Pancreas (tissue), 10 donors: ENCODE results near the gene TRERF1. TPM values are rescaled to one million over a fixed set of nuclear protein-coding genes. Genes with fewer than 3 reads are reported as not detected.

Experiments
- ATAC-seq, 4 donors: fragments of 200-7000 bp; cut with Tn5 transposase; one replicate each; pipeline versions ENCODE4 v1.8.0 to v1.9.1; 2020; ENCODE audit warnings: mild to moderate bottlenecking in 4 of 4, moderate library complexity in 4 of 4
- DNase-seq, 6 donors: peaks; one replicate each; pipeline ENCODE4 v3.0.0-alpha.2; 2020
- FAIRE-seq: peaks from 2 replicates; lab custom pipeline; 2012; peaks lifted over from hg19 to GRCh38; lab: Jason Lieb, UNC
- H3K27ac ChIP-seq, 4 donors: fragments of 200-600 bp; sonication (generic); 1 replicate in 3 of 4; 2 replicates in 1 of 4; pipeline versions ENCODE4 v1.5.0 to v1.8.0; 2020
- H3K27me3 ChIP-seq, 4 donors: fragments of 200-600 bp; one replicate each; pipeline ENCODE4 v1.8.0; 2021
- H3K36me3 ChIP-seq, 3 donors: fragments of 200-600 bp; sonication (generic) in 1 of 3; one replicate each; pipeline versions ENCODE4 v1.5.0 to v1.8.0; 2020 to 2021
- H3K4me1 ChIP-seq, 3 donors: fragments of 200-600 bp; one replicate each; pipeline ENCODE4 v1.8.0; 2021
- H3K4me3 ChIP-seq, 4 donors: fragments of 200-600 bp; sonication (generic) in 2 of 4; one replicate each; pipeline versions ENCODE4 v1.5.0 to v1.8.0; 2020 to 2021
- H3K9me3 ChIP-seq, 4 donors: fragments of 200-600 bp; one replicate each; pipeline ENCODE4 v1.8.0; 2021
- WGBS, 2 donors: extraction: QIAGEN DNeasy Blood & Tissue Kit; methylation state at CpG; one replicate each; pipeline ENCODE4 v1.1.7; 2013; 5-methylcytosine and 5-hydroxymethylcytosine counted together
- intact Hi-C, 3 donors: fragments of 100-400 bp; cut with DNase I; formaldehyde crosslinking; loops; one replicate each; pipeline versions ENCODE4 v1.11.1 to v1.14.2; 2022
- polyA plus RNA-seq, 2 donors: library from polyadenylated mRNA; stranded (reverse); fragments of 200-250 nt; gene quantifications; one replicate each; pipeline ENCODE4 v1.2.3, GENCODE V29; 2013
- total RNA-seq, 6 donors: library from RNA; stranded (reverse); fragmentation: NEBNext Ultra II Directional in 4 of 6; extraction: Animal tissue kit (Norgen Biotek cat#: 25700) in 4 of 6; gene quantifications; one replicate each; pipeline versions ENCODE4 v1.2.1 to v1.2.4, GENCODE V29; 2021 to 2023
- TF ChIP-seq, protein P1 (sequence below), 4 donors: fragments of 200-600 bp; sonication (generic) in 3 of 4; IDR thresholded peaks; one replicate each; pipeline versions ENCODE4 v1.5.0 to v1.8.0; 2021; ENCODE audit warnings: antibody characterized with exemption in 4 of 4
- donor health status: healthy with polysubstance abuse.
- donor health status: DM: no; HTN: no; CAD: no; lungs with moderate emphysema.
- donor health status: DM: no; HTN: no; CAD: no.
- donor health status: control.
- donor health status: control.
- donor health status: Bipolar disorder and iron deficiency.
- donor health status: DM: yes; HTN: yes; CAD: no.
- donor health status: DM: no; HTN: no; CAD: no.
- donor health status: DM: no; HTN: no; CAD: no.
- donor health status: DM: yes; HTN: yes; CAD: no.

The TRERF1 gene
- total and polyA plus RNA-seq, 8 donors, result 0.94 to 2.5 (median 1.5) TPM

DNA sequence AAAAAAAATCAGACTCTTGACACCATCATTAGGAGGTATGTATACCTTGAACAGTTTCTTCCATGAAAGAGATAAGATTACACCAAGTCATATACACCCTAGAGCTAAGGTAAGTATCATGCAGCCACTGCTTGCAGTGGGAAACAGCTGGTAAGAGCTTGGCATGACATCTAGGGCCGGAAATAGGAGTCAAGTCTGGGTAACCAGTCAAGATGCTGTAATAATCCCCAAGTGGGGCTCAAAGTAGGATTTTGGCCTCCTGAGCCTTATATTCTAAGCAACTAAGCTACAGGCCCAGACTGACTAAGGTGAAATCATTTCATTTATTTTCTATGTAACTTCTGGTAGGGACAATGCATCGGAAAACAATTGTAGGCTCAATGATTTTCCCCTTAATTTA, 23.9 kb downstream of the TRERF1 start:
- peaks cover 0 to 12% (median 0%) of the 10 kb centered on the region in 3 donors for H3K4me1 ChIP-seq
- TF ChIP-seq, protein P1, sequence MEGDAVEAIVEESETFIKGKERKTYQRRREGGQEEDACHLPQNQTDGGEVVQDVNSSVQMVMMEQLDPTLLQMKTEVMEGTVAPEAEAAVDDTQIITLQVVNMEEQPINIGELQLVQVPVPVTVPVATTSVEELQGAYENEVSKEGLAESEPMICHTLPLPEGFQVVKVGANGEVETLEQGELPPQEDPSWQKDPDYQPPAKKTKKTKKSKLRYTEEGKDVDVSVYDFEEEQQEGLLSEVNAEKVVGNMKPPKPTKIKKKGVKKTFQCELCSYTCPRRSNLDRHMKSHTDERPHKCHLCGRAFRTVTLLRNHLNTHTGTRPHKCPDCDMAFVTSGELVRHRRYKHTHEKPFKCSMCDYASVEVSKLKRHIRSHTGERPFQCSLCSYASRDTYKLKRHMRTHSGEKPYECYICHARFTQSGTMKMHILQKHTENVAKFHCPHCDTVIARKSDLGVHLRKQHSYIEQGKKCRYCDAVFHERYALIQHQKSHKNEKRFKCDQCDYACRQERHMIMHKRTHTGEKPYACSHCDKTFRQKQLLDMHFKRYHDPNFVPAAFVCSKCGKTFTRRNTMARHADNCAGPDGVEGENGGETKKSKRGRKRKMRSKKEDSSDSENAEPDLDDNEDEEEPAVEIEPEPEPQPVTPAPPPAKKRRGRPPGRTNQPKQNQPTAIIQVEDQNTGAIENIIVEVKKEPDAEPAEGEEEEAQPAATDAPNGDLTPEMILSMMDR (IDR thresholded peaks at IDR 0.05), result no peak
- 84 to 94% methylated on average over 2 of the region's 2 CpGs for WGBS, 2 donors
- no peak for DNase-seq
- no peak for ATAC-seq
- no peaks in the 10 kb centered on the region for H3K27me3 ChIP-seq
- no peak overlapping the region for H3K27ac ChIP-seq
- H3K9me3 ChIP-seq, result no peaks in the 10 kb centered on the region
- H3K36me3 ChIP-seq, result no peaks in the 10 kb centered on the region
- no peak overlapping the region for H3K4me3 ChIP-seq
- no peak for FAIRE-seq
- intact Hi-C loops, result no loop called here

DNA sequence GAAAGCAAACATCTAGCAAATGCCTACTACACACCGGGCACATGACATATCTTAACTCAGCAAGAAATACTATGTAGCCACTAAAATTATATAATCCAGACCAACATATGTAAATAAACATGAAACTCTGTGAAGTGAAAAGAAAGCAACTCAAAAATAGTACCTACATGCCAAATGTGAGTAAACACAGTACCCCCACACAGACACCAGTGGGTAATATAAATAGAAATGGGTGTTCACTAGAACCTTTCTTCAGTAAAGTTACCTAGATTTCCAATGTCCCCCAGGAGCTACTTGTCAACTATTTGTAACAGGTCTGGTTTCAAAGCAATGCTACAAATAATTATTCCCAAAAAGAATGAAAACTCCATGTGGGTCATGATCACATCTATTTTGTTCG, 25.5 kb downstream of the TRERF1 start:
- H3K4me3 ChIP-seq, result no peak overlapping the region
- peaks cover 0 to 12% (median 0%) of the 10 kb centered on the region in 3 donors for H3K4me1 ChIP-seq
- DNase-seq (no peak), ATAC-seq (no peak), FAIRE-seq (no peak)
- H3K27ac ChIP-seq, result no peak overlapping the region
- 86 to 88% methylated on average over 2 of the region's 2 CpGs for WGBS, 2 donors
- TF ChIP-seq, protein P1 (IDR thresholded peaks at IDR 0.05), result no peak
- H3K36me3 ChIP-seq, result no peaks in the 10 kb centered on the region
- no peaks in the 10 kb centered on the region for H3K9me3 ChIP-seq
- intact Hi-C loops, result no loop called here
- H3K27me3 ChIP-seq, result no peaks in the 10 kb centered on the region

DNA sequence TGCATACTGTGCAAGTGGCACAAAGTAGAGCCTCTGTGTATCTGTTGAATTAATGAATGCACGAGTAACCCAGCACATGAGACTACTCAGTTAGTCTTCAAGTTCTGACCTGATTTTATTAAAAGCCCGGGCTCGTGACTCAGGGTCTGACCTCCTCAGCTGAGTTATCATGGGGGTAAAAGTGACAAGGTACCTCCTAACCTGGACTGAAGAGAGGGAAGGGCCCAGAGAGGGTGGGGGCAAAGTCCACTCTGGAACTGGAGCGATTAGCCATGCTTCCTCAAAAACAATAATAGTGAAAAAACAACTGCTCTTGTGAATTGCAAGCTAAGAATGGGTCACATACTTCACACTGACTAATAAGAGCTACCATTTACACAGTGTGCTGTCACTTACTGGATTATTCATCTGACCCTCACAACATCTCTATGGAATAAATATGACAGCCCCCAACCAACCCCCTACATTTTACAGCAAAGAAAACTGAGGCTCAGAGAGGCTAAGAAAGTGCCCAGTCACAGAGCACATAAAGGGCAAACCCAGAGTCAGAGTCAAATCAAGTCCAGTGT, 26.7 kb downstream of the TRERF1 start:
- Histone ChIP-seq H3K9me3 (no peaks in the 10 kb centered on the region), H3K27ac (no peak overlapping the region), H3K27me3 (no peaks in the 10 kb centered on the region), H3K4me3 (no peak overlapping the region), H3K36me3 (no peaks in the 10 kb centered on the region), H3K4me1 (peaks cover 0 to 12% (median 0%) of the 10 kb centered on the region in 3 donors)
- ATAC-seq (peak in 1 of 4 donors; percentile 36), FAIRE-seq (no peak), DNase-seq (no peak)
- WGBS, 2 donors, result 52 to 58% methylated on average over 4 of the region's 4 CpGs
- TF ChIP-seq, protein P1 (IDR thresholded peaks at IDR 0.05), result no peak
- intact Hi-C loops, result no loop called here

DNA sequence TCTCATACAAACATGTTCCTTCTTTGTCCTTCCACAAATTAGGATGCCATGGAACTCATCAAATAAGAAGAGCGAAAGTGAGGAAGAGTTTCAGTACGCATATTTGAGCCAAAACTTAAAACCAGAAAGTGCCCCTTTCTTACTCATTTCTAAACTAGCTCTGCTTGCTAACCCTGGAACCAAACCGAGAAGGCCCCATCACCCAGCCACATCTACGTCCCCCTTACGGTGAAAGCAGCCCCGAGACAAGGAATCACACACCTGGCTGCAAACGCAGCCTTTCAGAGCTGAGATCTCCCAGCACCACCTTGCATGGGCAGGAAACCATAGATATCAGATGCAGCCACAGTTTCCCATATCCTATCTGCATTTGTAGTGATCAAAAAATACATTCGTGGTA, 28.5 kb downstream of the TRERF1 start:
- FAIRE-seq (no peak), DNase-seq (no peak), ATAC-seq (no peak)
- peaks cover 0 to 5% (median 0%) of the 10 kb centered on the region in 3 donors for H3K4me1 ChIP-seq
- no peaks in the 10 kb centered on the region for H3K27me3 ChIP-seq
- H3K36me3 ChIP-seq, result no peaks in the 10 kb centered on the region
- H3K27ac ChIP-seq, result no peak overlapping the region
- no peaks in the 10 kb centered on the region for H3K9me3 ChIP-seq
- 87 to 92% methylated on average over 8 of the region's 8 CpGs for WGBS, 2 donors
- TF ChIP-seq, protein P1 (IDR thresholded peaks at IDR 0.05), result no peak
- intact Hi-C loops, result no loop called here
- no peak overlapping the region for H3K4me3 ChIP-seq

DNA sequence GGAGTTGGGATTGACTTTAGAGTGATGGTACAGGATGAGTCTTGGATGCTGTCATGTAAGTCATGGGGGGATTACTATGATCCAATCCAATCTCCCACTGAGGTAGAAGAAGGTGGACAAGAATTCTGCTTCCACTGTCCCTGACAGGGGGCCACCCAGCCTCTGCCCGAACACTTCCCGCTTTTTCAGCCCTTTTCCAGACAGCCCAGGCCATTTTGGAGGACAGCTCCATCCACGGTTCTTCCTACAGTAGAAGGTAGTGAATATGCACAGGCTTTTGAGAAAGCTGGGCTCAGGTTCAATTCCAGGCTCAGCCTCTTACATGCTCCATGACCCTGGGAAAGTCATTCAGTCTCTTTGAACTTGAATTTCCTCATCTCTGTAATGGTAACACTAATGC, 31.0 kb downstream of the TRERF1 start:
- Histone ChIP-seq H3K27ac (no peak overlapping the region), H3K36me3 (no peaks in the 10 kb centered on the region), H3K27me3 (no peaks in the 10 kb centered on the region), H3K9me3 (no peaks in the 10 kb centered on the region), H3K4me1 (no peaks in the 10 kb centered on the region), H3K4me3 (no peak overlapping the region)
- DNase-seq (no peak), ATAC-seq (no peak), FAIRE-seq (no peak)
- TF ChIP-seq, protein P1 (IDR thresholded peaks at IDR 0.05), result no peak
- 90% methylated on average over 3 of the region's 3 CpGs for WGBS, 2 donors
- intact Hi-C loops, result no loop called here
